PC-3 (cell line): Measurements from ENCODE around the gene RPS17.

ENCODE experiments used
- CTCF ChIP-seq: fragments of 300-600 bp; sonication (generic); conservative IDR thresholded peaks from 2 replicates; pipeline ENCODE4 v1.5.1; 2017; ENCODE audit warnings: antibody characterized with exemption, low read depth, mild to moderate bottlenecking, low read length
- EZH2phosphoT487 ChIP-seq: fragments of 300-600 bp; sonication (generic); IDR thresholded peaks from 2 replicates; pipeline ENCODE4 v1.6.1; 2018; ENCODE audit warnings: mild to moderate bottlenecking, antibody characterized with exemption, low read length, borderline replicate concordance

GRCh38 chr15:82537351-82537908 lies 2.8 kb downstream of the RPS17 start:
- TF ChIP-seq EZH2phosphoT487: no peak
- TF ChIP-seq CTCF: no peak
